Mucosa of gallbladder (tissue), 1 donor: ENCODE results near the gene C9orf85. TPM values are rescaled to one million over a fixed set of nuclear protein-coding genes. Genes with fewer than 3 reads are reported as not detected.

Source experiments
- DNase-seq: peaks from one replicate; pipeline ENCODE4 v3.0.0-alpha.2; 2020; ENCODE audit warnings: low spot score
- total RNA-seq: library from RNA; stranded (reverse); gene quantifications from one replicate; pipeline ENCODE4 v1.2.1, GENCODE V29; 2021
- donor health status: DM: no; HTN: no; CAD: no.

C9orf85 gene
- total RNA-seq, 1 donor from 2014 or later = 11.5 TPM

DNA sequence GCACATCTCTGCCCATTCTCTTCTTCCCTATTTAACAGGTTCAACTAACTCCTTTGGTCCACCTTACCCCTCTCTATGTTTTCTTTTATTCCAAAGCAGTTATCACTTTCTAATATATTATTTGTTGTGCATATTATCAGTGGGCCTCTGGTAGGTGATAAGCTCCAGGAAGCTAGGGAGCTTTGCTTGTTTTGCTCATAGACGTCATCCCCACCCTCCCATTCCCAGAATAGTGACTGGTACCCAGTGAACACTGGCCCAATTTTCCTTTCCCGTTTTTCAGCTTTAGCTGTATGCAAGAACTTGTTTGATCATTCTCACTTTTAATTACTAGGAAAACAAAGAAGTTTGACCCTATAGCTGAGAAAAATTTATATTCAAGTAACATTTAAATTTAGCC lies 7.4 kb upstream of the C9orf85 start:
- no peak for DNase-seq

DNA sequence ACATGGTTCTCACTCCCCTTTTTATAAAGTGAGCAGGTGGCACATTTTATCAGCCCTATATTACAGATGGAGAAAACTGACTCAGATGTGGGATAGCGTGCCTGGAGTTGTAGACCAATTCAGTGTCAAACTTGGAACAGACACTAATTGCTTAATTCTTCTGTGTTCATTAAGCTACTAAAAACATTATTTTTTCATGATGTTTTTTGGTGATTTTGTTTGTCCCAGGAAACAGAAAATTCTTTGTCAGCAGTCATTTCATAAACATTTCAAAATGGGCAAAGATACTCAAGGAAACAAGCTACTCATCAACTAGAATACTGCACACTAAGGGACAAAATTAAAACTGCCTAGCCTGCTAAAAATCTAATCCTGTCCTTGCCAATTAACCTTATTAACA lies 2.6 kb upstream of the C9orf85 start:
- no peak for DNase-seq

DNA sequence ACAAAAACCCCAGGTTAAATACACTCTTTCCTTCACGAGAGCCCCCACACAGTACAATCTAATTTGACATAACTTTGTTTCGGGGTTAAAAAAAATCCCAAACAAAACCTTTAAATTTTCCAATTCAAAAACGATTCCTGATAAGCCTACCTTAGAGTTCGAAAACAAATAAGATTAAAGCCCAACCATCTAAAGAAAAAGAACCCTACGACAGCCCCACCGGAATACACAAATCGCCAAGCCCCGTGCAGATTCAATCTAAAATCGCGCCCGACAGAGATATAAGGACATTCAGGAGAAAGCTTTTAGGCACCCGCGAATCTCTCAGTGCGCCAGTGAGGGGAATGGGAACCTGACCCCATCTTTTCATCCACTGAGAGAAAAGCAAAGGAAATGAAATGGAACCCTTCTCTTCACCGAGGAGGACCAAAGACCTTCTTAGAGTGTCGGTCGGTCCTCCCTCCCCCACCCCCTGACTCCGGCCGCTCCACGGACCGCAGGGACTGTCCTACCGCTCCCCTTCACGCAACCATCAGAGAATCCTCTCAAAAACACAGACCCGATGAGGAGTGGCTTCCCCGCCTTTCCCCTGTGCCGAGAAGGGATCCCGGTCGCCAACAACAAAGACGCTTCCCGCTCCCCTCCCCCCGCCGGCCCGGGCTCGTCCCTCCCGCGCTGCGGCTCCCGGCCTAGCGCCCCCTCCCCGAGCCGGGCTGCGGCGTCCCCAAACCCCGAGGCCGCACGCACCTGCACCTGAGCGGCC lies 1.4 kb upstream of the C9orf85 start:
- peak; percentile 61 for DNase-seq

DNA sequence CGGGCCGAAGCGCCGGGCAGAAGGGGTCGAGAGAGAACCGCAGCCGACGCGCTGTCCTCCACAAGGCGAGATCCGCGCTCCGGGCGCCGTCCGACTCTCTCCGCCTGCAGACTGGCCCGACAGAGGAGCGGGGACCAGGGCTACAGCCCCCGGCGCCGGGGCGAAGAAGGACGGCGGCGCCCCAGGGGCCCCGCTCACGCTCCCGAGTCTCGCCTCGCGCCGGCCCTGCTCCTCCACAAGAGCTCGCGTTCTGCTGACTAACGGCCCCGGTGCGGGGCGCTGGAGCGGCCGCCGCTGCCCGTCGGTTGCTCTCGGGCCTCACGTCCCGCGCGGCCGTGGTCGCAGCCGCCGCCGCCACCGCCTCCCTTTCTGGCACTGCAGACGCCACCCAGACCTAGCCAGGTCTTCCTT lies 784 bp upstream of the C9orf85 start:
- no peak for DNase-seq

DNA sequence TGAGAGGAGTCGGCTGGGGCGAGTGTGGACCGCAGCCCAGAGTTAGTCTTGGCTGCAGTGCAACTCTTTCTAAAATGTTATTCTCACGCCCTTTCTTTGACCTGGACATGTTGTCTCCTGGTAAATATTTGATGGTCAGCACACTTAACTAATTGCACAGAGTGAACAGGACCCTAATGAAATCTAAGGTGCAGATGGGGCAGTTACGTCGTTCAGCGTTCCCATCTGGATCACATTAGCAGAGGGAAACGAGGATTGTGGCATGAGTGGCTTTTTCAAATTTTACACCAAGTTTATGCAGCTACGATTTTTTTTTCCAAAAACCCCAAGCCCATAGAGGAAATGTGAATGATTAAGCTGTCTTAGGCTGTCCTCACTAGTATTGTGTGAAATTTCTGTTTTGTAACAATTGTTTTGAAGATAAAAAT lies 483 bp downstream of the C9orf85 start:
- no peak for DNase-seq

DNA sequence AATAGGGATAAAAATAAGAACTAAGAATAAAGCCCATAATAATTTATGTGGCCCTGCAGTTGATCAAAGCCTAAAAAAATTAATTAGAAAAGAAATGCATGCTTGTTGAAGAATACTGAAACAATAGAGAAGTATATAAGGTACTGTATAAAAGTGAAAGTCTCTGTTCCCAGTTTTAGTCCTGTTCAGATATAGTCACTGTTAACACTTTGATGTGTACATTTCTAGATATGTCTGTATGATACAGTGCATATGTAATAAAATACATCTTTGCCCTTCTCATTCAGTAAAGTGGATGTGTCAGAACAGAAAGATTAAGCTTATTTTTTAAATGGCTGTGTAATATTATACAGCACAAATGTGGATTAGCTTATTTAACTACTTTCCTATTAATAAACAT lies 4.1 kb downstream of the C9orf85 start:
- DNase-seq = no peak

DNA sequence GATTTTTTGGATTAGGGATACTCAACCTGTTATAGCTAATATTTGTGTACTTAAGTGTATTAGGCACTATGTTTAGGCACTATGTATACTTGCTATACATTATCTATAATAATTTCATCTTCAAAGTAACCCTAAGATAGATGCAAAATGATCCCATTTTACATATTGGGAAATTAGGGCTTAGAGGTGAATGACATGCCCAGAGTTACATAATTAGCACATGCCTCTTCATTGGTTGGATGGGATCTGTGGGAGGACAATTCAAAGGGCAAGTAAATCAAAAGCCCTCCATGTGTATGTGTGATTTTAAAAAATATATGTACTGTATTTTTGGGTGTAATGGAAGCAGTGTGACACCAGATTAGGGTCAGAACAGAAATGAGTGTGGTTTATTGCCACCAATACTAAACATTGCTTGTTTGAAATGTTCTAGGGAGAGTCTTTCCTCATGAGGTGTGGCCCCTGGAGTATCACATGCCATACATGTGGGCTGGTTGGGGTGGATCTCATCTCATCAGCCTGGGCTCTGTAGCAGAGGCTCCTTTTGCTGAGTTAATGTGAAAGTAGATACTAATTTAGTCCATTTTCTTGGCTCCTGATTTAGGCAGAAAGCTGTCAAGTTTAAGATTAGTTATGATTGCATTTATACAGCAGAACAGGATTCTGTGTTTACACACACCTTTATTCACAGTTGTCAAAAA lies 5.5 kb downstream of the C9orf85 start:
- DNase-seq = no peak

DNA sequence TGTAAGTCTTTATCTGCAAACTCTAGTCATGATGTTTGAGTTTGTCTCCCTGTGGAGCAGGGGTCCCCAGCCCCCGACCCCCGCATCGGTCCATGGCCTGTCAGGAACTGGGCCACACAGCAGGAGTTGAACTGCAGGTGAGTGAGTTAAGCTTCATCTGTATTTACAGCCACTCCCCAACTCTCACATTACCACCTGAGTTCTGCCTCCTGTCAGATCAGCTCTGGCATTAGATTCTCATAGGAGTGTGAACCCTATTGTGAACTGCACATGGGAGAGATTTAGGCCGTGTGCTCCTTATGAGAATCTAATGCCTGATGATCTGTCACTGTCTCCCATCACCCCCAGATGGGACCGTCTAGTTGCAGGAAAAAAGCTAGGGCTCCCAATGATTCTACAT lies 7.0 kb downstream of the C9orf85 start:
- no peak for DNase-seq

DNA sequence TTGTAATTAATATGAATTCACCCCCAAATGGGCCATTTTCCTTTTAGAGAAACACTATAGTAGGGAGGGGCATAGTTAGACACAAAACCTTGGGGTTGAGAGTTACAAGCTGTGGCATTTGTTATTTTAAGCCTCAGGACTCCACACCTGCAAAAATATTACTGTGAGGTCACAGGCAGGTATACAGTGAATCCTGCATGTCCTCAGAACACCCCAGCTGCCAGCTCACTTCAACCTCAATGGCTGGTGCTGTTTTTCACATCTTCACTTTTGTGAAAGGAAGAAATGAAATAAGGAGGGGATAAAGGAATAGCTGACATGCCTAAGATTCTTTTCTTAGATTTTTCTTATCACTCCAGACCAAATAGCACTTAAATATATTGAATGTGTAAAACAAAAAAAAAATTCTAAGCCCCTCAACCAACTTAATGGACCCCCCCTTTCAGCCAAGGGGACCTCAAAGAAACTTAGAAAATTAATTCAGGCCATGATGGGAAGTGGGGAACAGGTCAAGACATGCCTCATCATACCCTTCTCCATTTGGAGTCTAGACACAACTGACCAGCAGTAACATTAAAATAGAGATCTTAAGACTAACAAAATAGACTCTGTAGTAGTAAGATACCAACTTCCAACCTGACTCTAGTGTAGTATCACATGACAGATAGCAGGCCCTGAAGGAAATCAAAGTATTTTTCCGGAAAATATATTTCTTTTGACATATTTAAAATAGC lies 9.2 kb downstream of the C9orf85 start:
- DNase-seq = no peak

DNA sequence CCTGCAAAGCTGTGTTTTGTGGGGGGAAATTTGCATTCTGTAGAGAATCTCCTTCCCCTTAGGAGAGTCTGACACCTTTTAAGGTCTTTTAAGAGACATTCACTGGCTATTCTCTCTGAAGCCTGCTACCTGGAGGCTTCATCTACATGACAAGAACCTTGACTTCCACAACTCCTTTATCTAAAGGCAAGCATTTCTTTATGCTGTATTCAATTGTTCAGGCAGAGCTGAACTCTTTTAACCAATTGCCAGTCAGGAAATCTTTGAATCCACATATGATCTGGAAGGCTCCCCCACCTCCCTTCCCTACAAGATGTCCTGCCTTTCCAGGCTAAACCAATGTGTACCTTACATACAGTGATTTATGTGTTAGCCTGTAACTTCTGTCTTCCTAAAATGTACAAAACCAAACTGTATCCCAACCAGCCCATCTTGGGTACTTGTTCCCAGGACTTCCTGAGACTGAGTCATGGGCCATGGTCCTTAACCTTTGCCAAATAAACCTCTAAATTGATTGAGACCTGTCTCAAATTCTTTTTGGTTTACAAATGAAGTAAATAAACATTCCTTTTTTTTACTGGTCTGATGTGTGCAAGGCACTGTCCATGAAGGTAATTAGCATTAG lies 9.9 kb downstream of the C9orf85 start:
- no peak for DNase-seq

DNA sequence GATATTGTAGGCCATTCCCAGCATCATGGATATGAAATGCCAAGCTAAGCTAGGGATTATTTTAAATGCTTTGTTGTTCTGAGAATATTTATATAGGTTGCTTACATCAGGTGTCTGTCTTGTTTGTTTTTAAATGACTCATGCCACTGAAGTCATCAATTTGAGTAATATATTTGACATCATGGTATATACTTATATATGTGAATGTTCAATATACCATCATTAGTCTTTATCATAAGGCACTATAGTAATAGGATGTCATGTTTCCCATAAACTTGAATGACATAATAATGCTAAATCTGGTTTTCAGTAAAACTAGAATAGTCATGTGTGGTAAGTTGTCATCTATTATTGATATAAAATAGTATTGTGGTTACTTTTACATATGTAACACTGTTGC lies 13.1 kb downstream of the C9orf85 start:
- DNase-seq = no peak

DNA sequence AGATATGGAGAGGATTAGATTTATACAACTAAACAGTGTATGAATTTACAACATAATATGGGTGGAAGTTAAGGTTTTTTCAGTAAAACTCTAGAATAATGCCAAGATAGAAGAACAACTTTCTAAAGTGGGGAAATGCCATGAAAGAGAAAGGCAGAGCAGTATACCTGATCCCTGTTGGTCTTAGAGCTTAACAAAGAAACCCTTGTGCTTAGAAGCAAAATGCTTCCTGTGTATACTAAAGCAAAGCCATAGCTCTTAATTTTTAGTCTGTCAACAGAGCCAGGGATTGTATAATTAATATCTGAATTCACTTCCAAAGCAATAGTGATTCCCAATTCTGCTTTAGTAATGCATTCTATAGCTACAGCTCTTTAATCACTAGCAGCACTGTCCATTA lies 14.4 kb downstream of the C9orf85 start:
- DNase-seq = no peak

DNA sequence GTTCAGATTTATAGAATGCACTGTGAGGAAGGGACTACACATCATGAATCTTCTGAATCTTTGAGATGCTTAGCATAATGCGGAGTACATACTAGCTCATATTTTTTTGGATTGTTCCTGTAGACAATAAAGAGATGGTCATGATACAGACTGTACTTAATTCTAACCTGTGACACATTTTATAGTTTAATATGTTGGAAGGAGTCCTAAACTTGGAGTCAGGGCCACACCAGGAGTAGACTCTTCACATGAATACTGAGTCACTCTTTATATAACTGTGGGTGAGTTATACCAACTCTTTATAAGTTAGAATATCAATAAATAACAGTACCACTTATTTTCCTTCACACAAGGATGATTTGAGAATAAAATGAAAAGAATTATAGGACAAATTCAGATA lies 16.9 kb downstream of the C9orf85 start:
- no peak for DNase-seq

DNA sequence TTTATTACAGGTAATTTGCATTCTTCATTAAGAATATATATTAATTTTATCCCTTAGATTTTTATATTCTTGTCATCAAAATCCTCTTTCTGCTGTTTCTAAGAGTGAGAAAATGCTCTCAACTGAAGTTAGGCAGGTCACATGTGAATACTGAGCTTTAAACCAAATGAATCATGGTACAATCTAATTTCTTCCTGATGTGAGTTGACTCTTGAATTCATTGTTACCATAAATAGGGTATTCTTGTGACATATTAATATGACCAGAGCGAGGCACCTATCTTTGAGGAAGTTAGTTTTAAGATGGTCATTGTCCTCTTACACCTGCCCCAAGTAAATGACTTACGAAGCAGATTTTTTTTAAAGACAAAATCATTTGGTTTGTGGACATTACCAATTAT lies 17.4 kb downstream of the C9orf85 start:
- DNase-seq = no peak

DNA sequence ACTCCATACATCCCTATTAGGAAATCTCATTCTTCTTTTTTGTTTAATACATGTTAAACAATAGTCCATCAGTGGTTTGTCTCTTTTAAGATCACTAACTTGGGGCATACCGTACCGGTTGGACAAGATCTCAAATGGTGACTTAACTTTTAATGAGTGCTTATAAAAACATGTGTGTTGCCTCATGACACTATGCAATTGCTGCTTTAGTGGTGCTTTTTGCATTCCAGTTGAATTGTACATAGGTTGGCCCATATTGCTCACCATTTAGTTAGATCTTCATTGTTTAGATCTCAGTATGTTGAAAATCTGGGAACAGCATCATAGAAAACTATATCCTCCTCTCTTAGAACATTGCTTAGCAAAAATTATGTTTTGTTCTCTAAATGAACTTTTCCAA lies 17.8 kb downstream of the C9orf85 start:
- DNase-seq = no peak

DNA sequence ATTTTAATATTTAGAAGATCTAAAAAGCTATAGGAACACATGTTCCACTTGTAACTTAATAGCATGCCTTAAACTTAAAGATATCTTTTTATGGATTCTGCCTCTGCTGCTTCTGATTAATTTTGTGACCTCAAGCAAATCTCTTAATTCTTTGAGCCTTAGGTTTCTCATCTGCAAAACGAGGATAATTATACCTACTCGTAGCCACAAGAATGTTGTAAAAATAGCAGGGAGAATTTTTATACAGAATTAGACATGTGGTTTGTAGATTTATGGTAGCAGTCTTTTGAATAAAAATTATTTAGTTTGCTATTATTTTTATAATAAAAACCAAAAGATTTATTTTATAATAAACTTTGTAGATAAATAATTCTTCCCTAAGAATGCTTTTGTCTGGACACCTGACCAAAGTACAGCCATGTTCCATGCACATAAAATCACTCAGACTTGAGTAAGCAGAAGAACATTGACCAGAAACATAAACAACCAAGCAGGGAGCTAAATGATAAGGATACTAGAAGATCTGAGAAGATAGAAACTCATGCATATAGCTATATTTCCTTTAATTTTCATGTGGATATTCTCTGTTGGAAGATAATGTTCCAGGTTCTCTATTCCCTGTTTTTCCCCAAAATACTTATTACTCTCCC lies 18.5 kb downstream of the C9orf85 start:
- DNase-seq = no peak

DNA sequence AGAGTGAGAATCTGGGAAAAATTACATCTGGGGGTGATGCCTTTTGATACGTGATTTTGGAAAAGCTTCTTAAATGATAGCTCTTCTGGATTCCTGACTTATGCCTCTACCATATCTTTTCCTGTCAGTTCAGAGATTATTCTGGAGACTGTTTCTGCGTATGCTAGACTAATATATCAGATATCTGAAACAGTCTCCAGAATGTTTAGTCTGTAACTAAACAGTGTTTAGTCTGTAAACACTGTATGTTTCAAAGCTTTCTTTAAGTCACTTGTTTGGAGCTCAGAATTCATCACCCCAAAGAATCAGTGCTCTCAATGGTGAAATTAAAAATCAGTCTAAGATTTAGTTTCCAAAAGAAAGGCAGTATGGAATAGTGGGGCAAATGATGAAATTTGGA lies 19.7 kb downstream of the C9orf85 start:
- DNase-seq = no peak

DNA sequence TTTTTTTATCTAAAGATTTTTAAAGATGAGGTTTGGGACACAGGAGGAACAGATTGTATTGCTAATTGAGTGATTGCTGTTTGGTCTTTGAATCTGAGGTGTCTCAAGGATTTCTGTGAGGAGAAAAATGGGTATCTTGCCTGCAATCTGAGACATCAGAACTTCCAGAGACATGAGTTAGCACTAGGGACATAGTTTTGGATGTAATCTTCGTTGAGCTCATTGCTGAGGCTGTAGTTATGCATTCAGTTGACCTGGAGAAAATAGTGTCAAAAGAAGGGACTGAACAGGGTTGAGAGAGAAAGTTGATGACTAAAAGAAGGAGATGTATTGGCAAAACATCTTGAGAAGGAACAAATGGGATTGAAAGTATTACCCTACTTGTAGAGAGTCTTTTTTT lies 24.6 kb downstream of the C9orf85 start:
- no peak for DNase-seq

DNA sequence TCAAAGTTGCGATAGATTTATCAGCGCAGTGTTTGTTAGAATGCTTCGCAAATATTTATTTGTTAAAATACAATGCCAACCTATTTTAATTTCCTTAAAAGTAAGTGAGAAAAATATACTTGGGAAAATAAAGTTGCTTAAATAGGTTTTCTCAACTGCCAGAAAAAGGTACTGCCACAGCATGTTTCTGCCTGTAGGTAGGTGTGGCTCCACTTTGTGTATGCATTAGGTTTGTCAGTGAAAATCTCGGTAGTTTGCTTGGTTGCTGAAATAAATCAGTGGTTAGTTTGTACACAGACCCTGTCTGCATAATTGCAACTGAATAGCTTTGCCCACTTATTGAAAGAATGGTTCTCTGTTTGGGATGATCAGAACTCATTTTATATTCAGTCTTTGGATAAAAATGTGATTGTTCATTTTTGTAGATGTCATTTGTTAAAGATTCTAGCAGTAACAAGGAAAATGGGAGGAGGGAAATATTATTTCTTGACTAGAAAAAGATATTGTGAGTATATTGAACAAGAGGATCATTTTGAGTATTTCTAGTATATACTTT lies 25.7 kb downstream of the C9orf85 start:
- DNase-seq = no peak

DNA sequence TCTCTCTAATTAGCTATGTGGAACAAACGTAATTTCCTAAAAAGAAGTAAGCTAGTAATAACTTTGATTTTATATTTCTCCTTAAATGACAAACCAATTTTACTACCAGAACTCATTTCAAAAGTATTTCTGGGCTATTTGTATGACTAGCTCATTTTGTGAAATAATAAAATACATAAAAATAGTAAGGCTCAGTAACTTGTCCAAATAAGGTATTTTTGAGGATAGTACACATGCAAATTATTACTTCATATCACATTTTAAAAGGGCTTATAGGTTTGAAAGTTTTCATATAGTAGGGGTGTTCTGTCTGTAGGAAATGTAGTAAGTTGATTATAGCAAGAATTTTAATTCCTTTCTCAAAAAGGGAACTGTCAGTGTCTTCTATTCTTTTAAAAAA lies 26.5 kb downstream of the C9orf85 start:
- DNase-seq = no peak

DNA sequence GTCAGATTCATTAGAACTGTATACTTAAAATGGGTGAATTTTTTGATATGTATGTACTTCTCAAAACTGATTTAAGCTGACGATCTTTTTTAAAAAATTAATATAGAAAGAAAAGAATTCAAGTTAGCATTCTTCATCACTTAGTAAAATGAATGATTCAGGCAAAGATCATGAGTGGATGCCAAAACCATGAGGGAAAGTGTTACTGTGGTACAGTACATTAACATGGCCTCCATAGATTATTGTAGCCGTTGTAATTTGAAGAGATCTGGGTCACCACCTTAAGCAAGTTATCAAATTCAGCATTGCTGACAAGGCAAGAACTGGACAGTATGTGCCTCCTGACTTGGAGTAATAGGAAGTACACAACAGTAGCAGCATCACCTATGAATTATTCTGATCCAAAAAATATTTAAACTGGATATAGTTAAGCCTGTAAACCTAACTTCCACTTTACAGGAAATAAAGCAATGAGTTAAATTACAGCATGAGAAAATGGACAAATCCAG lies 29.7 kb downstream of the C9orf85 start:
- no peak for DNase-seq
